DMS153 treated with DMSO at 0.1 percent for 48 hours (cell line): ENCODE measurements around the gene GPC3.

ENCODE experiments used
- DNase-seq: peaks from one replicate; lab custom pipeline; 2025; ENCODE audit not compliant: unreplicated experiment; lab: John Stamatoyannopoulos, UW

Gene GPC3

DNA sequence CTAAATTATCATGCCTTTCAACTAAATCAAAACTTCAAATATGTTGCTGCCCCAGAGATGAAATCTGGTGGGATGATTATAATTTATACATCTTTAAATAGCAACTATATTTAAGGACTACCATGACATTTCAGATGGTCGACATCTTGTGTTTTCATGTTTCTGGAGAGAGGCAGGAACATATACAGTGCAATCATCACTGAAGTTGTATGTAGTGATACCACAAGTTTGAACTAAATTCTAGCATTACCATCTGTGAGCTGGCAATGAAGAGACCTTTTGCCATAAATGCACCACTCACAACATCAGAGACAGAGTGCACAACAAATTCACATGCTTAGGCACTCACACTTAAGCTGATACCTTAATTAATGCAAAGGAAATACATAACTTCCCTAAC lies 373.7 kb downstream of the GPC3 start:
- no peak for DNase-seq

DNA sequence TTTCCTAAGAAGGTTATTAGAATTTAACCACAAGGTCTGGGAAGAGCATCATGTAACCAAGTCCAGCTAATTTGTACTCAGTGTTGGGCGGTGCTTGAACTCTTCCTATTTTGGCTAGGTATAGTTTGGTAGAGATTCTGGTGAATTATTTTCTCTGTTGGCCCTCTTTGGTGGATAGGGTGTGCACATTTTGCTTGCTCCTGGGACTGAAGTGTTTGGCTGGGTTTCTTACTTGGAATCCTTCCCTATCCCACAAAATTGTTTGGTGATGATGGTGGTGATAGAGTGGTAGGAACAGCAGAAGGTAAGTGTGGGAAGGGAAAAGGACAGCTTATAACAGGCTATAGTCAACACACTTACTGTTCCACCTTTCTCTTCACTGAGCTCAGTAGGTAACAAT lies 375.3 kb downstream of the GPC3 start:
- DNase-seq: no peak

DNA sequence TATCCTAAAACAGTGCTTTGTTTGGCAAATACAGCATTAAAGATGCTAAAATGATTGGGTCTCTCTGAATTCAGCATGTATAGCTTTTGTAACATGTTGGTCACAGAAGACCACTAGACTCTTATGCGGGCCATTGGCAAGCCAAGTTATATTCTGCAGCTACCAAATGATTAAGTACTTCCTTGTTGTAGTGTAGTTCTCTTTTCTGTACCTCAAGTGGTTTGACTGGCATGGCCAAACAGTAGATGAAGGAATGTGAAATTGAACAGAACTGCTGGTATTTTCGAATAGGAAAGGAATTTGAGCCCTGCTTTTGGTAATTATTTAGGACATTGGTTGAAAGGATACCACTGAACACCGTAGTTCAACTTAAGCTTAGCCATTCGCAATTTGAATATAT lies 376.2 kb downstream of the GPC3 start:
- no peak for DNase-seq

DNA sequence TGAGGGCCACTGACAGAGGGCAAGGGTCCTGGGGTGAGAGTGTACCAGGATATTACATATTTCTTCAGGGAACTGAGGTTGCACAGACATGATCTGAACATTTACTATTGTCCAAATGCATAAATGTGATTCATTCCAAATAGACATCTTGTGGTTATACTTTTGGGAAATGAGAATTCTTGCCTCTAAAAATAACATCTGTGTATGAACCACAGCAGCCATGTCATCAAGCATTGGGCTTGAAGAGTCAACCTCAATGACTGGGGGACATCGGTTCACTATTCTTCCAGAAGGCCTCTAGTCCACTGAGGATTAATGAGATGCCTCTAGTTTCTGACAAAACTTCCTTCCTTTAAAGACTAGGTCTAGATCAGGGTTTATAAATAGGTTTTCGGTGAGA lies 377.0 kb downstream of the GPC3 start:
- no peak for DNase-seq

DNA sequence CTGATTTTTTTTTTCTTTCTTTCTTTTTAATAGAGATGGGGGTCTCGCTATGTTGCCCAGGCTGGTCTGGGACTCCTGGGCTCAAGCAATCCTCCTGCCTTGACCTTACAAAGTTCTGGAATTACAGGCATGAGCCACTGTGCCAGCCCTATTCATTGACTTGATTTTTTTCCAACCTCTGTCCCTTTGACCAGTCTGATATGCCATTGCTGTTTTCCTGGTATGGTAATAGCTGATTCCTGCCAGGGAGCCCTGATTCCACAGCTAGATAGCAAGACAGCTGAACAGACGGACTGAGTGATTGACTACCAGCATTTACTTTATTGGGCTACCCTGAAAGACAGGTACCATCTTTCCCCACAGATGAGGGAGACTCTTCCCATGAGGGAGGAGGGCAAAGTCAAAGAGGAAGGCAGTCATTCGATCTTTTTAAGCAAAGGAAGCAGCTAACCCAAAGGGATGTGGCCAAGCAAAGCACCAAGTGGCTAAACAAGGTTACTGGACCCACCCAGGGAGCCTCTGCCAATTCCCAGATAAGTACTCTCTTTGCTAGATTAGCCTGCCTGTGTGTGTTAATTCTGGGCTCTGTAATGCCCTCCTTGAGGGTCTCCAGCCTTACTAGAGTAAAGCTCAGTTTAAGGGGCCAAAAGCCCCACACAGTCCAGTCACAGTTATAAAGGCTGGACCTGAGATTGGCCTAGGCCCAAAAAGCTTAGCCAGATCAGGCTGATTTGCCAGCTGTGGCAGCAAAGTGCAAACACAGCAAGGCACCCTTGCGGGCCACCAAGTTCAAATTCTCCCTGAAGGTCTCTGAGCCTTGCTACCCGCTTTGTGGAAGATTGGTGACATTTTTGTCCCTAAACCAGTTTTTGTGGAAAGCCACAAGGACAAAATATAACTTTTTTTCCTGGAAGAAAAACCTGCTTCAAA lies 377.7 kb downstream of the GPC3 start:
- no peak for DNase-seq

DNA sequence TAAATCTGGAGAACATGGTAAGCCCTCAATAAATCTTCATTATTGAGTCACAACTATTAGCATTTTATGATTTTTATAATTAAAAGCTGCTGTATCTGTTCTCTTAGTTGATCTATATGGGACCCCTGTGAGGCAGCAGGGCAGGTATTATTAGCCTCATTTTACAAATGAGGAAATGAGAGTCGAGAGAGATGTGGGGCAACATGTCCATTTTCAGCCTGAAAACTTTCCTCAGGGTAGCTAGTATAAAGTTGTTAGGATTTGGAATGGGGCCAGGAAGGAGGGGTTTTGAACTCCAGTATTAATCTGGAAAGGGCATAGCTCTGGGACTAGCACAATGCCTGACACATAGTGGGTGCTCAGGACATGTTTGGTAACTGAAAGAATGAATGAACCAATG lies 378.4 kb downstream of the GPC3 start:
- DNase-seq: no peak

DNA sequence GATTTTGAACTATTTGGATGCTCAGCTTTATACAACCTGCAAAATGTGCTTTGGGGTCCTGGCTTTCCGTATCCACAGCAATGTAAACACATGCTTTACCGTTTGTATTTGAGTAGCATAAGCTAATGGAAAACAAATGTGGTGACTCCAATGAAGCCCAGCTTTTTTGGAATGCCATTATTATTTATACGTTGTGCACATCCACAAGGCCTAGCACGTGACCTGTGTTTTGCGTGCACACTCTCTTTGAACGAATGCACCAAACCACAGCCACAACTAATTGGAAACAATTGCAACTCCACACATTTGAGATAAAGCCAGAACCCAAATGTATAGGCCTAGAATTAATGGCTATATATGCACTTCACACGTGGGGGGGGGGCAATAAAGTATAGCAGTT lies 380.6 kb downstream of the GPC3 start:
- DNase-seq: no peak

DNA sequence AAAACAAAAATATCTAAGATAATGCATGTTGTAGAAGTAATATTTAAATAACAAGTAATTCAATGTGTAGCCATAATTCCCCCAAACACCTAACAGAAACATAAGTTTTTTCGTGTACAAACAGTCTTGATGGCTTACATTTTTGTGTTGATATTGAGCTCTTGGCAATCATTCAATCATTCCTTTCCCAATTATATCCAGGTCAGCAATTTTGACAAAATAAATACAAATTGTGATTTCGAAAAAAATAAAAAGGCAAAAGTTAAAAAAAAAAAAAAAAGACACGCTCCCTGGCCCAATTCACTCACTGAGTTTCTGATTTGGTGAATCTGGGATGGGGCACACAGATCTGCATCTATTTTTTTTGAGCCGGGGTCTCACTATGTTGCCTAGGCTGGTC lies 382.5 kb downstream of the GPC3 start:
- no peak for DNase-seq

DNA sequence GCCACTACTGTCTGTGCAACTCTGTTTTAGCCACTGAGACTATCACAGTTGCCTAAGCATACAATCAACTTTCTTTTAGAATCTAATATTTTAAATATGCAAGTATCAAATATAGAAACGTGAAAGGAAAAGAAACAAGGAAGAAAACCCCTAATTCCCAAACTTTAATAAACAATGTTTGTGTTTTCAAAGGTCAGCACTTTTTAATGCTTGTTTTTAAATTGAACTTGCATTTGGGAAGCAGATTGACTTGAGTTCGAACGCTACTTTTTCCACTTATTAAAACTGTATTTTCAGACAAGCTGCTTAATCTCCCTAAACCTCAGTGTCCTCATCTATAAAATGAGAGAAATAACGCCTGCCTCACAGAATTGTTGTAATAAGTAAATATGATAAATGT lies 384.3 kb downstream of the GPC3 start:
- no peak for DNase-seq

DNA sequence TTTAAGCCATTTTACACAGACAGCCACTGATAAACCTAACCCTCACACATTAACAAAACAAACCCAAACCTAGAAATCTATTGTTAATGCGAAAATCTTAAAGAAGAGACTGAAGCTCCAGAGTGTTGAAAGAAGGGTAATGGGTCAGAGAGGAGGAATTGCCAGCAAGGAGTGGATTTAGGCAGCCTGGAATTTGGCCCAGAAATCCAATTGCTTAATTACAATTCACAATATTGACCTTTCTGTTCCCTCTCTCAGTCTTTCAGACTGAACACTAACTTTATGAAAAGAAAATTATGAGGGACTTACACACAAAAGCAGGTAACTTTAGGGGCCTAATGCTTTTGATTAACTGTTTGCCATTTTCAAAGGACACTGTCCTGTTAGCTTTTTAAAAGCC lies 384.9 kb downstream of the GPC3 start:
- no peak for DNase-seq

DNA sequence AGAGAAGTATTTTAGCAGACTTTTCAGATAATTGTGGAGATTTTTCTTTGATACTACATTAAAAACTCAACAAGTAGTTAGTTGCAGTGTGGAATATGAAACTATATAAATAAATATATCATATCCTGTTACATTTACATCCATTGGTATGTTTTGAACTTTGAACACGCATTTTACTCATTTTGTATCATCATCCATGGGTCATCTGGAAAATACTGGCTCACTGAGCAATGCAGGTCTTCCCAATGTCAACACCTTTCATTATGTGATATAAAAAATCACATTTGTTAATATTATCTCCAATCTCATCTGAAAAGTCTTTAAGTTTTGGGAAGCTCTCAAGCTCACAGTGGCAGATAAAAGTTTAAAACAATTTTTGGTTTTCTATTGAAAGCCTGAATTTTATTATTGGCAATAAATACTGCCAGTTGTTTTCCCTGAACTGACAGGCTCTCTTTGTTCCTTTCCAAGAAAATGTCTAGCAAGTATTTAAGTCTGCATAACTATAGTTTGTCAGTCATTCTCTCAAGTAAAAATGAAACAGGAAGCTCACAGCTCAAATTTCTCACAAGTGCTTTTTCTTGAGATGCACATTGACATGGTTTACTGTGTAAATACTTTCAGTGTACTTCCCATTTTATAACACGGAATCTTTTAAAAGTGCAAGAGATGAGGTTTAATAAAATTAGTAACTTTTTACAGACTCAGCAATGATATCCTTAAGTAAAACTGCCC lies 386.6 kb downstream of the GPC3 start:
- DNase-seq: no peak

DNA sequence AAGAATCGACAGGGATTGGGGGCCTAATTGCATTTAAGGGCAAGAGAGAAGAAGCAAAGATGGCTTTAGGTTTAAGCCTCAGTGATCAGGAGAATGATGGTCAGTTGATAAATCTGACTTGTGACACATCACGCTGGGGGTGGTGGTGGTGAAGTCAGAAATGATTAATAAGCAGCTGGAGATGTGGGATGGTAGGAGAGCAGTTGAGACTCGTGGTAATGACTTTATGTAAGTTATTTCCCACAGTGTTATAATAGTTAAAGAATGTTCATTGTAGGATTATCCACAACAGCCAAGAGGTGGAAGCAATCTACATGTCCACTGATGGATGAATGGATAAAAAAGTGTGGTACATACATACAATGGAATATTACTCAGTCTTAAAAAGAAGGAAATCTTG lies 391.2 kb downstream of the GPC3 start:
- DNase-seq: no peak

DNA sequence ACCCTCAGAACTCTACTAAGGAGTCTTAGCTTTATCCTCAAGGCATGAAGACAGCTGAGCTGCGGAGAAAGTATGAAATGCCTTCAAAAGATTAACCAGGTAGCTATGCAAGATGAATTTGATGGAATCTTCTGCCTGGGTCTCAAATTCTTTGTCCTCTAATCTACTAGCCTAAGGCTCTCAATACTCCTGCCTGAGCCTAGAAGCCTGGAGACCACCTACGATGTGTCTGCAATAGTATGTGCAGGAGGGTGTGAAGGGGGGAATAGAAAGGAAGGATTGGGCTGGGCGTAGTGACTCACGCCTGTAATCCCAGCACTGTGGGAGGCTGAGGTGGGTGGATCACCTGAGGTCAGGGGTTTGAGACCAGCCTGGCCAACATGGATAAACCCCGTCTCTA lies 391.9 kb downstream of the GPC3 start:
- DNase-seq: no peak

DNA sequence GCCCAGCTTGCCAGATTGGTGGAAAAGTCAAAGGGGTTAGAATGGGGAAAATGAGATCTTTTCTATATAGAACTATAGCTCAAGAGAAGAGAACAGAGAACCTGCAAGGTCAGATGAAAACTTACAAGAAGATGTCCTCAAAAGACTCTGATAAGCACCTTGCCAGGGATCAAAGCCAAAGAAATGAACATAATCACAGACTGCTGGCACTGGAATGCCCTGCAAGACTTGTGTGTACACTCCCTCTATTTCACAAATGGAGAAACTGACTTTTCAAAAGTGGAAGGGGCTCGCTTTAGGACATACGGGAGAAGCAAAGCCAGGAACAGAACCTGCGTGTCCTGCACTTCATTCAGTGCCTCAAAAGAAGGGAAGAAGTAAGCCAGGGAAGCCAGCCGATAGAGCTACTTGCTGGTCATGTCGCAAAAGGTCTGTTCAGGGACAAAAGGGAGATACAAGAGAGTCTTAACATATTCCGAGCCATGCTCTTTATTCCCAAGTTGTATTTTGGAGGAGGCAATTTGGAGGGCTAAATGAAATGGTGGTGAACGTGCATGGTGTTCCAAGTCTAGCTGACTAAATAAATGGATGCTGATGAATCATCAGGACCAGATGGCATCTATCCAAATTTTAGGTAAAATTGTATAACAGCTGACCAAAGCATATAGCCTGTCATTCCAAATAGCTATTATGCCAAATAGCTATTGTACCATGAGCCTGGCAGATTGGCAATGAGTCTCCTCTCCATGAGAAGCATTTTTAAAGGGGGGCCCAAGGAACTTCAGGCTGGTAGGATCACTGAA lies 394.5 kb downstream of the GPC3 start:
- DNase-seq: no peak

DNA sequence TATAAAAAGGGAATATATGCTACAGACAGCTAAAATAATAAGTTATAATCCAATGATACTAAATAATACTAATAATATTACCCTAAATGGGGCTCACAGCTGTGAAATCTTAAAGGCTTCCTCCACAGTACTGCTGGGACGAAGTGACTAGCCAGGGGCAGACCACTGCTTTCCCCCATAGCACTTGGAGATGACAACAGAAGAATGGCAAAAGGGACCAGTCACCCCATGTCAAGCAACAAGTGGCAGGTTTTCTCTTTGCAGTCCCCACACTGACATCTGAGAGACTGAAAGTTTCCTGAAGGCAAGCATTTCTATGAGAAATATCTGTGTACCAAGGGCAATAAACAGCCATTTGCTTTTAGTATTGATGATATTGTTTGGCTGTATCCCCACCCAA lies 396.6 kb downstream of the GPC3 start:
- no peak for DNase-seq

DNA sequence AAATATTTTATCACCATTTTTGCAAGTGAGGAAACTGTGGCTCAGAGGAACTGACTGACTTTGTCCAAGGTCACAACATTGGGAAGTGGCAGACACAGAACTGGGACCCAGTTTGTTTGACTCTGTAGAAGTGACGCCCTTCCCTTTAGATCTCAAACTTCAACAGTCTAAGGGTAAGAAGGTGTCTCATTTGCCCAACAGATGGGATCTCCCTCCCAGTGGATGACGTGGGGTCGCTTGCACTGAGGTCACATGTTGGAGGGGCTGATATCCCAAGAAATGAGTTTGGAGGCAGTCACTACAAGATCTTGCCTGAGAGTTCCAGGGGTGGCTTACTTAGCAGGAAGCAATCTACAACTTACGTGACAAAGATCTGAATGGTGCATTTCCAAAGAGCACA lies 397.6 kb downstream of the GPC3 start:
- no peak for DNase-seq

DNA sequence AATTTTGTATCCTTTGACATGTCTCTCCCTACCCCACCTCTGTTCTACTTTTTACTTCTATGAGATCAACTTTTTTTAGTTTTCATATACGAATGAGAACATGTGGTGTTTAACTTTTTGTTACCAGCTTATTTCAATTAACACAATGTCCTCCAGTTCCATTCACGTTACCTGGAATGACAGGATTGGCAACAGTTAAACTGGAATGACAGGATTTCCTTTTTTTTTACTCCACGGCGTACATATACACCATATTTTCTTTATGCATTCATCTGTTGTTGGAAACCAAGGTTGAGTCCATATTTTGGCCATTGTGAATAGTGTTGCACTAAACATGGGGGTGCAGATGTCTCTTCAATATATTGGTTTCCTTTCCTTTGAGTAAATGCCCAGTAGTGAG lies 398.3 kb downstream of the GPC3 start:
- no peak for DNase-seq

DNA sequence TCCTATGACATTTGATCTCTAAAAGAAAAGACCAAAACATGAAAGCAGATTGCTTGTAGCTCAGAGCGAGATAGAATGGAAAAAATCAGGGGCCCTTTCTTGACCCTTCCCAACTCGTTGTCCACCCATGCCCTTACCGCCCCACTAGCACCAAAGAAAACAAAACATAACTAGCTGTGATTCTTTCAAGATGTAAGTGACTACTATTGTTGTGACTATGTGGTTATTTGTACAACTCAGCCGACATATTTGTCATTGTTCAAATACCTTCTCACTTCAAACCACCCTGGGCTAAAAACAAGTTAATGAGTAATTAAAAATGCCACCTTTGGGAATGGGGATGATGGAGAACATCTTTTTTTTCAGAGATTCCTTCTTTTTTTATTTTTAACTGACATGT lies 399.0 kb downstream of the GPC3 start:
- DNase-seq: no peak

DNA sequence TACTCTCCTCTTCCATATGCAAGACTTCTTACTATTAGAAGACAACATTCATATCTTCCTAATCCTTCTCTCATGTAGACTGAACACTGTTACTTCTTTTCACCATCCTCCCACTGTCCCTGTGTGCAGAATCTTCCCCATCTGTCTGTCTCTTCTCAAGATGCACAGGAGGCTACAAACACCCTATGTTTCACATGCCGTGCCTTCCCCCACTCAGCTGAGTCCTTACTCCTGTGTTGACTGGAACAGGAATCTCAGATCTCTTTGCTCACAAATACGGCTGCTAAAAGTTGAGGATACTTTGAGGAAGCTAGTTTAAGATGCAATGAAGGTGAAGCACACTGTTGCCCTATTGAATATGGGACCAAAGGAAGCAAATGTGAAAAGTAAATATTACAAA lies 401.6 kb downstream of the GPC3 start:
- DNase-seq: no peak

DNA sequence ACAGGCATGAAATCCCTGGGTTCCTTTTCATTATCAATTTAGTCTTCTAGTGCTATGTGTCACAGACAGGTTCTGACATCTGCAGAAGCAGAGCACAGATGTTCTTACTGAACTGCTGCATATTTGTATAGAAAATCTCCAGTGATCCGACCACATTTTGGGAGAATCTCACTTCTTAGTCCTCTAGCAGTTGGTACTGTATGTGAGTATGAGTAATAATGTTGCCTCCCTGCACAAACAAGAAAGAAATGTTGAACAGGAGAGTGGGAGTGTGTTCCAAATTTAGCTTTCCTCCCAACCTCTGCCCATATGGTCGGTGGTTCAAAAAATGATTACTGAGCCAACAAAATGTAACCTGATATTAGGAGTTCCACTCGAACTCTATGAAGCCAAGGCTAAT lies 404.8 kb downstream of the GPC3 start:
- DNase-seq: no peak

DNA sequence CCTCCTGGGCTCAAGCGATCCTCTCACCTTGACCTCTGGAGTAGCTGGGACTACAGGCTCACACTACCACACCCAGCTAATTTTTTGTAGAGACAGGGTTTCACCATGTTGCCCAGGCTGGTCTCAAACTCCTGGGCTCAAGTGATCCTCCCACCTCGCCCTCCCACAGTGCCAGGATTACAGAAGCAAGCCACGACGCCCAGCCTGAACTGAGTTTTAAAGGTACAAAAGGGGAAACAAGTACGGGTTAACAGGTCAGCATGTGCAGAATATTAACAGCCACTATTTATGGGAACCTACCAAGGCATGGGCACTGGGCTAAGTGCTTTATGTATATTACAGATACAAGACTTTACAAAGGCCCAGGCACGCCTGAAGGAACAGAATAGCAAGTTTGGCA lies 405.8 kb downstream of the GPC3 start:
- no peak for DNase-seq

DNA sequence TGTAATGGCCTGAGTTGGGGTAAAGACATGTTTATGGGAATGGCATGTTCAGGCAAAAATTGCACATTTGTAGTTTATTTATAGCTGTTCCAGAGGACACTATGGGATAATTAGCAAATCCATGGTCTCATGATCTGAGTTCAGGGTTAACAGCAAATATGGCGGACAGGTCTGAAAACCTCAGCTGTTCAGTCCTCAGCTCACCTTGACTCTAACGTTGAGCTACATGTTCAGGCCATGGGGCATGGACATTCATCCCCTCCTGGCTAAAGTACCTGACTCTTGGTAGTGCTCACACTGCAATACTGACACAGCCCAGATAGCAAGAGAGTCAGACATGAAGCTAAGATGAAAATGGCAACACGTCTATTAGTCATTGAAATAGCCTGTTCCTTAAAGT lies 408.5 kb downstream of the GPC3 start:
- DNase-seq: no peak
